Urinary bladder (tissue), 4 donors: Measurements from ENCODE around the gene SMIM31. TPM values are rescaled to one million over a fixed set of nuclear protein-coding genes. Genes with fewer than 3 reads are reported as not detected.

Experiments
- DNase-seq: peaks from one replicate; pipeline ENCODE4 v3.0.0-alpha.2; 2015; ENCODE audit errors: extremely low spot score
- H3K27ac ChIP-seq: one replicate; pipeline ENCODE4 v1.5.1; 2013; ENCODE audit warnings: low read depth, mild to moderate bottlenecking, moderate library complexity
- H3K36me3 ChIP-seq: one replicate; pipeline ENCODE4 v1.6.1; 2013; ENCODE audit warnings: mild to moderate bottlenecking, moderate library complexity; ENCODE audit not compliant: insufficient read depth
- H3K4me1 ChIP-seq: one replicate; pipeline ENCODE4 v1.6.1; 2013; ENCODE audit warnings: mild to moderate bottlenecking, moderate library complexity; ENCODE audit not compliant: insufficient read depth
- H3K4me3 ChIP-seq: one replicate; pipeline ENCODE4 v1.5.1; 2013; ENCODE audit warnings: low read depth, low read length
- WGBS: extraction: QIAGEN DNeasy Blood & Tissue Kit; methylation state at CpG from one replicate; pipeline ENCODE4 v1.1.7; 2013; 5-methylcytosine and 5-hydroxymethylcytosine counted together
- polyA plus RNA-seq: library from polyadenylated mRNA; stranded (reverse); fragments of 200-250 nt; gene quantifications from one replicate; pipeline ENCODE4 v1.2.3, GENCODE V29; 2013
- total RNA-seq: library from RNA; depleted of rRNA; stranded (reverse); fragments of >200 nt; gene quantifications from one replicate; pipeline ENCODE4 v1.2.3, GENCODE V29; 2014
- donor health status: healthy with polysubstance abuse.
- donor health status: healthy.

The SMIM31 gene
- total and polyA plus RNA-seq, 2 donors: 0.09 to 0.42 TPM

DNA sequence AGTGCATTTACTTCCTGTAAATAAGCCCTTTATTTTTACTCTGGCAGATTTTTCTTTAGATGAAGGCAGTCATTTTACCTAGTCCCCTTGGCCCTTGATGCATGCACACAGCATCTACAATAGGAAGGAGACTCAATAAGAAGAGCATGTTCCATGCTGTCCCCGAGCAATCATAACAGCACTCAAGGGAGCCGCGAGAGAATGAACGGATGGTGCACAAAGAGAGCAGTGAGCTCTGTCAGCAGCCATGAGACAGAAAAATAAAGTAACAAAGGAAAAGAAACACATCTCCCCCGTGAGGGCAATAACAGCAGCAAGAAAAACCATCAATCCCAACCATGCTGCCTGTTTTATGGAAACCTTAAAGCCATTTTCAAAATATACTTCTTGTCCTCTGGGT is 11.9 kb downstream of the SMIM31 start:
- 35% methylated on average over 5 of the region's 5 CpGs for WGBS
- Histone ChIP-seq H3K27ac (no peak overlapping the region), H3K4me3 (no peak overlapping the region), H3K4me1 (no peaks in the 10 kb centered on the region), H3K36me3 (no peaks in the 10 kb centered on the region)
- DNase-seq: no peak

GRCh38 chr4:164768516-164768915 is 14.6 kb downstream of the SMIM31 start:
- 40% methylated on average over 5 of the region's 5 CpGs for WGBS
- Histone ChIP-seq H3K36me3 (no peaks in the 10 kb centered on the region), H3K4me1 (no peaks in the 10 kb centered on the region), H3K4me3 (no peak overlapping the region), H3K27ac (no peak overlapping the region)
- no peak for DNase-seq

DNA sequence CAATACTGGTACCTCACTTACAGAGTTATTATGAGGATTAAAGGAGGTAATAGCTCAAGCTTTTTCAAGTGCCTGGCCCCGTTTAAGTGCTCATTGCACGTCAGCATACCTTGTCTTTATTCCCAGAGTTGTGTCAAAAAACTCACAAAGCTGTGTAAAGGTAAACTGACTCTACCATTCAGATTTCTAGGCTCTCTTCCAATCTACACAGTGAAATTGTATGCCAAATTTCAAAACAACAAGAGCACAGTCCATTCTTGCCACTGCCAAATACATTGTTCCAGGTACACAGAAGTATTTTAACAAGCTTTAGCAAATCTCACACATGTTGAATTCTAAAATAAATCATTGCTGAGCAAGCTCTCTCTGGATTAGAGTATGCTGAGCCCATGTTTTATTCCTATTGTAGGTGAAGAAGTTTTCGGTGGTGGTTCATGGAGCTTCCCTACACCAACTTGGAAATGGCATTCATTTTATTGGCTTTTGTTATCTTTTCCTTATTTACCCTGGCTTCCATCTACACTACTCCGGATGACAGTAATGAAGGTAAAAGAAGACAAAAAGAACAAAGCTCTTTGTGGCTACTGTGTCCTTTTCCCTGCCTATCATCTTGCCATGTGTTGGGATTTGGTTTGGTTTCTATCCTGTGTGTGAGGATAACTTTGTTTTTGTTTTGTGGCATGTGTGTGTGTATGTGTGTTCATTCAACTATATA is 16.2 kb downstream of the SMIM31 start:
- 61% methylated on average over 4 of the region's 4 CpGs for WGBS
- H3K4me1 ChIP-seq: no peaks in the 10 kb centered on the region
- H3K27ac ChIP-seq: no peak overlapping the region
- H3K36me3 ChIP-seq: no peaks in the 10 kb centered on the region
- no peak for DNase-seq
- no peak overlapping the region for H3K4me3 ChIP-seq

GRCh38 chr4:164771088-164771487 is 17.2 kb downstream of the SMIM31 start:
- Histone ChIP-seq H3K4me1 (no peaks in the 10 kb centered on the region), H3K27ac (no peak overlapping the region), H3K4me3 (no peak overlapping the region), H3K36me3 (no peaks in the 10 kb centered on the region)
- DNase-seq: no peak
- 65% methylated on average over 5 of the region's 5 CpGs for WGBS

GRCh38 chr4:164772076-164772475 is 18.1 kb downstream of the SMIM31 start:
- H3K36me3 ChIP-seq: no peaks in the 10 kb centered on the region
- DNase-seq: no peak
- H3K27ac ChIP-seq: no peak overlapping the region
- no peak overlapping the region for H3K4me3 ChIP-seq
- WGBS: 71% methylated on average over 7 of the region's 7 CpGs
- no peaks in the 10 kb centered on the region for H3K4me1 ChIP-seq

DNA sequence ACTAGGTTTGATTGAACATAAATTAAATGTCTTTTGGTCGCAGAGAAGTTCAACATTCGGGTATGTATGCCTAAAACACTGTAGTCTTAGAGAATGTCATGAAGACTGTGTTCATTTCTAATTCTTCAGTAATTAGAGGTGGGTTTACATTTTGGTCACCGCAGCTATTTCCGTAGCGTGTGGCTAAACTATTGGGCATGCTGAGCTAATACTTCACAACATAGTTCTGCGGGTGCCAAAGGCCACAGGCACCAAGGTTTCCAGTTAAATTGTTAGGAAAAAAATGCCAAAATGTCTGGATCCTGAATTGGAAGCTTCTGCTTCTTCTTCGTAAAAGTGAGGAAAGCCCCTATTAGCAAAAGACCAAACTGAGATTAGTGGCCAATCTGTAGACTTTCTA is 25.1 kb downstream of the SMIM31 start:
- no peak for DNase-seq
- no peaks in the 10 kb centered on the region for H3K4me1 ChIP-seq
- WGBS: 84% methylated on average over 7 of the region's 7 CpGs
- H3K27ac ChIP-seq: no peak overlapping the region
- H3K4me3 ChIP-seq: no peak overlapping the region
- no peaks in the 10 kb centered on the region for H3K36me3 ChIP-seq

- Histone ChIP-seq H3K27ac (no peak overlapping the region), H3K36me3 (no peaks in the 10 kb centered on the region), H3K4me3 (no peak overlapping the region), H3K4me1 (no peaks in the 10 kb centered on the region)
- 54% methylated on average over 7 of the region's 7 CpGs for WGBS
- no peak for DNase-seq
Measured at GRCh38 chr4:164779811-164780216, 25.9 kb downstream of the SMIM31 start.

GRCh38 chr4:164780839-164781238 is 26.9 kb downstream of the SMIM31 start:
- no peak for DNase-seq
- Histone ChIP-seq H3K27ac (no peak overlapping the region), H3K36me3 (no peaks in the 10 kb centered on the region), H3K4me1 (no peaks in the 10 kb centered on the region), H3K4me3 (no peak overlapping the region)
- 94% methylated on average over 3 of the region's 3 CpGs for WGBS

DNA sequence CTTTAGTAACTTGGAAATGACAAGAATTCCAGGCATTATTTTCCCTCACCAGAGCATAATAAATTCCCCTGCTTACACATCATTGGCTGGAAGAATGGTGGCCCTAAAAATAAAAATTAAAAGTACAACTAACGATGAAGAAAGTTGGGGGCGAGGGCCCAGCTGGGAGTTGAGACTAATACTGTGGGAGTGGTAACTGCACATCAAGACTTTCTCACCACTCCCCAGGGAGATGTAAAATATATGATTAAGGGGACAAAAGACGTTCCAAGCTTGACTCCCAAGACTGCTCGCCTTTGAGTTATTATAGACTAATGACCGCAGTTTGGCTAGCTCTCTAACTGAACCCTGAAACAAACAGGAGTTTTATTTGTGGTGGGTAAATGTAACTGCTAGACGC is 30.0 kb downstream of the SMIM31 start:
- Histone ChIP-seq H3K4me1 (no peaks in the 10 kb centered on the region), H3K27ac (no peak overlapping the region), H3K36me3 (no peaks in the 10 kb centered on the region), H3K4me3 (no peak overlapping the region)
- no peak for DNase-seq
- WGBS: 61% methylated on average over 6 of the region's 6 CpGs

- 88% methylated on average over 1 of the region's 1 CpG for WGBS
- DNase-seq: no peak
- Histone ChIP-seq H3K4me1 (no peaks in the 10 kb centered on the region), H3K36me3 (no peaks in the 10 kb centered on the region), H3K27ac (no peak overlapping the region), H3K4me3 (no peak overlapping the region)
Measured at GRCh38 chr4:164789047-164789446, 35.1 kb downstream of the SMIM31 start.

- H3K4me1 ChIP-seq: no peaks in the 10 kb centered on the region
- H3K36me3 ChIP-seq: no peaks in the 10 kb centered on the region
- no peak for DNase-seq
- H3K27ac ChIP-seq: no peak overlapping the region
- no peak overlapping the region for H3K4me3 ChIP-seq
Measured at GRCh38 chr4:164790249-164790648, 36.3 kb downstream of the SMIM31 start.

GRCh38 chr4:164799410-164799809 is 45.5 kb downstream of the SMIM31 start:
- WGBS: 49% methylated on average over 2 of the region's 2 CpGs
- DNase-seq: no peak
- H3K4me3 ChIP-seq: no peak overlapping the region
- H3K4me1 ChIP-seq: no peaks in the 10 kb centered on the region
- no peak overlapping the region for H3K27ac ChIP-seq
- no peaks in the 10 kb centered on the region for H3K36me3 ChIP-seq

DNA sequence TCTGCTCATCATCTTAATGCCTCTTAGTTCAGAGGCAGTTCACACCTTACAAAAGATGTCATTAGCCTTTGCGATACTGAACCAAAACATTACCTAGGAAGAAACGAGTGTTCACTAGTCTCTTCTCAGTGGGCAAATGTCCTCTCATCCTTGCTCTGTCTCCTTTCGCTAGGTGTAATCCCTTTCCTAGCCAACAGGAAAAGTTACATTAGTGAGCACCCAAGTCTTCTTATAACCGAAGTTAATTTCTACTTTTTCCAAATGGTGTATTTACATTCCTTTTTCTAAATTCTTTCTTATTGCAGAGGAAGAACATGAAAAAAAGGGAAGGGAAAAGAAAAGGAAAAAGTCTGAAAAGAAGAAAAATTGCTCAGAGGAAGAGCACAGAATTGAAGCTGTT is 46.9 kb downstream of the SMIM31 start:
- DNase-seq: no peak
- H3K4me3 ChIP-seq: no peak overlapping the region
- H3K27ac ChIP-seq: no peak overlapping the region
- 85% methylated on average over 4 of the region's 4 CpGs for WGBS
- no peaks in the 10 kb centered on the region for H3K36me3 ChIP-seq
- H3K4me1 ChIP-seq: no peaks in the 10 kb centered on the region

- no peaks in the 10 kb centered on the region for H3K36me3 ChIP-seq
- no peak overlapping the region for H3K4me3 ChIP-seq
- no peak overlapping the region for H3K27ac ChIP-seq
- WGBS: 73% methylated on average over 3 of the region's 3 CpGs
- H3K4me1 ChIP-seq: no peaks in the 10 kb centered on the region
- DNase-seq: no peak
Measured at GRCh38 chr4:164802301-164802901, 48.5 kb downstream of the SMIM31 start.
